CD4-positive, alpha-beta T cell treated with Interleukin-17A for 1 hour (primary cell): ENCODE data around the gene TRPV2.

Experiments
- DNase-seq: peaks from one replicate; pipeline ENCODE4 v3.0.0-alpha.2; 2020

TRPV2 gene

DNA sequence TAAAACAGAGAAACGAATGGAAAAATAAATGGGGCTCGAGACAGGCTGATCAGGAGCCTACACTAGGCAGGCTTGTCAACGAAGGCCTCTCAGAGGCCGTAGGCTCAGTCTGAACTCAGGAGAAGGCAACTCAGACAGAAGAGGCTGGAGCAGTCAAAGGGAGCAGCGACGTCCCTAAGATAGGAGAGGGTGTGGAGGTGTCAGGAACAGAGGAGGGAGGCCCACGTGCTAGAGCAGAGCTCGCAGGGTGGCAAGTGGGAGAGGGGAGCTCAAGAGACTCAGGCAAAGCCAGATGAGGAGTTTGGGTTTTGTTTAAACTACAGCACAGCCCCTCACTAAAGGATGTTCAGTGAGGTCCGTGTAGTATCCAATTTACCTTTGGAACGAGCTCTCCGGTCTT is 43.9 kb downstream of the TRPV2 start:
- no peak for DNase-seq

- no peak for DNase-seq
These were observed 44.6 kb downstream of the TRPV2 start for GRCh38 chr17:16459855-16460550.

GRCh38 chr17:16460796-16461605 is 45.6 kb downstream of the TRPV2 start:
- DNase-seq = no peak

DNA sequence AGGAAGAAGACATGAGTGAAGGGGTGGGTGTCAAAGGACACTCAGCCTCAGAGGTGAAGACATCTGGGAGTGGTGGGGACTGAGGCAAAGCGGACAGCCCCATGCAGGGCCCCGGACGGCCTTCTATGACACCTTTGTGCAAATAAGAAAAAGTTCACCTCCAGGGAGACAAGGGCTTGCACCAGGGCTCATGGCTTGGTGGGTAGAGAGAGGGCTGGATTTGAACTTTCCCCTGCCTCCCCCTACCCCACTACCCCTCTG is 46.2 kb downstream of the TRPV2 start:
- DNase-seq = no peak

DNA sequence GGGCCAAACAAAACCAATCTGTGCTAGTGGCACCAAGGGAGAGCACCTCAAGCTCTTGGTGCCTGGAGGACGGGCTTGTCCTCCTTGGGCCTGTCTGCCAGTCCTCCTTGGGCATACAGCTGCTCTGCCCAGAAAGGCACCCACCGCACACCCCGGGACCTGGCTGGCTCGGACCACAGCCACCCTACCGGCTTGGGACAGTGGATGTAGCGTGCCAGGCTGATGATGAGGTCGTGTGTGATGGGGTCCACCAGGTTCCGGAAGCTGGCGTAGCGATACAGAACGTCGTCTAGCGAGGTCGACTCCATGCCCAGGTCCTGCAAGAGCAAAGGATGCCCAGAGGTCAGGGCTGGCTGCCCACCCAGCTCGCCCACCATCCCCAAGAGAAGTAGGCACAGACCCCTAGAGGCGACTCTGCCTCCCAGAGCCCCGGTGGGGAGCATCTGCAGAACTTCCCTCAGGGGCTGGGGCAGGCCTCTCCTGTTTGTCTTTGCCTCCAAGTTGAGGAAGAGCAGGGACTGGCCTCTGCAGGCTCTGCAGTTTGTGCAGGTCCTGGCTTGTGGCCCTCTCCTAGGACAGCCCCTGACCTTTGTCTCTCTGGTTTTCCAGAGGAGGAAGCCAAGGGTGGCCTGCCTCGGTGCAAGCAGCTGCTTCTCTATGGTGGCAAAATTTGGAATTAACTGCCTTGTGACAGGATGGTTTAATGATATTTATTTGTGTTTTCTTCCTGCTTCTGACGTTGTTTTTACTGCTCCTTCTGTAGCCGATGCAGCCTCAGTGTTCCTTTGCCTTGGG is 46.9 kb downstream of the TRPV2 start:
- no peak for DNase-seq

DNA sequence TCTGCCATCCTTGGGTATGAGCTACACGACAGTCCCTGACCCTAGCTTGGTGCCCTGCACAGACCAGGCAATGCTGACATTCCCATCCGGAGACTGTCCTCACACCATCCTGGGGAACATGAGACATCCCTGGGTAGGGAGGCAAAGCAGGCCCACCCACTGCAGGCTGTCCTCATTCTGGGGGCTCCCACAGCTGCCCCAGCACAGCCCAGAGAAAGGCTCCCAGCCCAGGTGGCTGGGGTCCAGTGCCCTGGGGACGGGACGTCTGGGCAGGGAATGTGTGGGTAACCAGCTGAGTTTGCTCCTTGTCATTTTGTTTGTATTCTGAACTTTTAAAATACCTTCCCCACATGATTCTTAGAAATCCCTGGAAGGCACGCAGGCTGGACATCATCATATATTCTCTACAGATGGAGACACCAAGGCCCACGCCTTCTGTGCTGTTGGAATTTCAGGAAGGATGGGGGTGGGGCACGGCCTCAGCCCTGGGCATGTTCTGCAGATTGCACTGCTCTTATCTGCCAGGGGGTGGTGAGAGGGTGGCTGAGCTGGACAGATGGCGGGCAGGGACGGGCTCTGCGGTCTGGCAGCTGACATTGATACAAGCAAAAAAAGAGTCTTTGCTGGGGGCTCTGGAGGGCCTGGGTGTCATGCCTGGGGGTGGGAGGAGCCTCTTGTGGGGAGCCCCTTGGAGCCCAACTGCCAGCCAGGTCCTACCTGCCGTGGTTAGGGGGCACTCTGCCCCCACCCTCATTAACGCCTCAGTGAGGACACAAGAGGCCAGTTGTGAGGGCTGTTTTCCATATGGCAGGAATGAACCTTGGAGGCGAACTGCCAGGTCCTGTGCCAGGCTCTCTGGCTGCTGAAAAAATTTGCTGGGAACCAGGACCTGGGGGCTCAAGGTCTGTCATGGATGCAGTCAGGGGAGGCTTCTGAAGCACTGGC is 48.3 kb downstream of the TRPV2 start:
- DNase-seq = no peak

DNA sequence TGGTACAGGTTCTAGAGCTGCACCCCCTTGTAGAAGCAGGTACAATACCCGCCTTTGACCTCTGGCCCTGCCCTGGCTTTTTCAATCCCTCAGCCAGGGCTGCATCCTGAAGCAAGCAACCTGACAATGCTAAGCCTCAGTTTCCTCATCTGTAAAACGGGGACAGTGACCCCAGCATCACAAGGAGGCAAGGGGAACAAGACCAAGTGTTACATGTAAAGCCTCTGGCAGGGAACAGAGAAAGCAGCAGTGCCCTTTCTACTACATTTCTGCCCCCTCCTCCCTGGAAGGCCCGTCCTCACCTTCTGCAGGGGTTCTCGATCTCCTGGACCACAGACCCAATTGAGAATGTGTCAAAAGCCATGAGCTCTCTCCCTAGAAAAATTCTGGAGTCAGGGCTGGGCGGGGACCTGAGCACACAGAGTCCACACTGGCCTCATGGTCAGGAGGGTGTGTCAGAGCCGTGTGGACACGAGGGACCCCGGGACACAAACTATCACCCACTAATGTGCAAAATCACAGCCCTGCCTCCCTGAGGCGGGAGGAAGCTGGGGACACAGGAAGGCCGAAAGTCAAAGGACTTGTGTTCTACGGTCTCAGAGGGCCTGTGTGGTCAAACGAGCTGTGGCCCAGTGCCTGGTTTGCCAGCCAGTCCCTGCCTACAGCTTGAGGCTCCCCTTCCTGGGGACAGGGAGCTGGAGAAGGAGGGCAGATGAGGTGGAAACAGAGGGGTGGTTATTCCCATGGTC is 49.1 kb downstream of the TRPV2 start:
- no peak for DNase-seq

GRCh38 chr17:16465052-16465312 is 49.6 kb downstream of the TRPV2 start:
- DNase-seq = no peak

- DNase-seq = no peak
These were observed 50.5 kb downstream of the TRPV2 start for GRCh38 chr17:16465861-16466338.

DNA sequence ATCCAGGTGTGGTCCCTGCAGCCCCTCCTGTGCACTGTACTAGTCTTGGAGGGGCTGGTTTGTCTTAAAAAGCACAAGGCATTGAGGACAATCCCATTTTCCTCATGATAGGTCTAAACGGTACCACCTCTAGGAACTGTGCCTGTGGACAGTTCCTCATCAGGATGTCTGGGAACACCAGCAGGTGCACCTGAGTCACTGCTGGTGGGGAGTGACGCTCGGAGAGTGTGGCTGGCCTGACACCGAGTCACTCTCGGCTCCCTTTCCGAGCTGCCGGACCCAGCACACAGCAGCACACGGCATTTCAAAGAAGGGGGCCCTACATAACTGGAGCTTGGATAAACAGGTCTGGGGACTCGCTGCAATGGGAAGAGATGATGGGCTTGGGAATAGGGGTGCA is 51.0 kb downstream of the TRPV2 start:
- DNase-seq = no peak

- DNase-seq = no peak
These were observed 51.7 kb downstream of the TRPV2 start for GRCh38 chr17:16467044-16467443.

- no peak for DNase-seq
These were observed 52.5 kb downstream of the TRPV2 start for GRCh38 chr17:16467886-16468285.

DNA sequence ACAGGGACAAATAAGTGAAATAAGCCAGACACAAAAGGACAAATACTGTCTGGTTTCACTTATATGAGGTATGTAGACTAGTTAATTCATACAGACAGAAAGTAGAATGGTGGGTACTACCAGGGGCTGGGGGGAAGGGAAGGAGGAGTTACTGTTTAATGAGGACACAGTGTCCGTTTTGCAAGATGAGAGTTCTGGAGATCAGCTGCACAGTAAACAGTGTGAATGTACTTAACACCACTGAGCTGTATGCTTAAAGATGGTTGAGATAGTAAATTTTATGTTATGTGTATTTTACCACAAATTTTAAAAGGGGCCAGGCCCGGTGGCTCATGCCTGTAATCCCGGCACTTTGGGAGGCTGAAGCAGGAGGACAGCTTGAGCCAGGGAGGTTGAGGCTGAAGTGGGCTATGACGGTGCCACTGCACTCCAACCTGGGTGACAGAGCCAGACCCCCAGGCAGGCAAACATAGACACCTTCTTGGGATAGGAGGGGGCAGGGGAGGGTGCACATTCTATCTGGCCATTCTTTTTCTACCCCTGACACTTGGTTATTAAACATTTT is 53.1 kb downstream of the TRPV2 start:
- no peak for DNase-seq

DNA sequence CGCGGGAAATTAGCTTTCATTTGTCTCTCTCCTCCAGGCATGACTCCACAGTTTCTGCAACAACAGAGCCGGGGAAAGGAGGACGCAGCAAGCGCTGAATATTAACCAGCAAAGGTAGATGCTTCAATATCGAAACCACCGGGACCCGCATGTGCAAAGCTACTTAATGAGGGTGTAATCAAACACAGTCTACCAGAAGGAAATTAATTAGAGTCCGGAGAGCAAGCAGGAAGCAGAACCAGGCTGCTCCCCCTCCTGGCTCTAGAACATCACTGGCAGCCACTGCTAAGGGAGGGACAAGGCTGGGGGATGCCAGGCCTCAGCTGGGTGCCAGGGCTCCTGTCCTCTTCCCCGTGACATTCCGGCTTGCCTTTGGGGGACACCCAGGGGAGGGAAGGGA is 54.9 kb downstream of the TRPV2 start:
- DNase-seq = no peak

- DNase-seq = no peak
These were observed 55.9 kb downstream of the TRPV2 start for GRCh38 chr17:16471295-16471694.

GRCh38 chr17:16472539-16472938 is 57.2 kb downstream of the TRPV2 start:
- DNase-seq = no peak

DNA sequence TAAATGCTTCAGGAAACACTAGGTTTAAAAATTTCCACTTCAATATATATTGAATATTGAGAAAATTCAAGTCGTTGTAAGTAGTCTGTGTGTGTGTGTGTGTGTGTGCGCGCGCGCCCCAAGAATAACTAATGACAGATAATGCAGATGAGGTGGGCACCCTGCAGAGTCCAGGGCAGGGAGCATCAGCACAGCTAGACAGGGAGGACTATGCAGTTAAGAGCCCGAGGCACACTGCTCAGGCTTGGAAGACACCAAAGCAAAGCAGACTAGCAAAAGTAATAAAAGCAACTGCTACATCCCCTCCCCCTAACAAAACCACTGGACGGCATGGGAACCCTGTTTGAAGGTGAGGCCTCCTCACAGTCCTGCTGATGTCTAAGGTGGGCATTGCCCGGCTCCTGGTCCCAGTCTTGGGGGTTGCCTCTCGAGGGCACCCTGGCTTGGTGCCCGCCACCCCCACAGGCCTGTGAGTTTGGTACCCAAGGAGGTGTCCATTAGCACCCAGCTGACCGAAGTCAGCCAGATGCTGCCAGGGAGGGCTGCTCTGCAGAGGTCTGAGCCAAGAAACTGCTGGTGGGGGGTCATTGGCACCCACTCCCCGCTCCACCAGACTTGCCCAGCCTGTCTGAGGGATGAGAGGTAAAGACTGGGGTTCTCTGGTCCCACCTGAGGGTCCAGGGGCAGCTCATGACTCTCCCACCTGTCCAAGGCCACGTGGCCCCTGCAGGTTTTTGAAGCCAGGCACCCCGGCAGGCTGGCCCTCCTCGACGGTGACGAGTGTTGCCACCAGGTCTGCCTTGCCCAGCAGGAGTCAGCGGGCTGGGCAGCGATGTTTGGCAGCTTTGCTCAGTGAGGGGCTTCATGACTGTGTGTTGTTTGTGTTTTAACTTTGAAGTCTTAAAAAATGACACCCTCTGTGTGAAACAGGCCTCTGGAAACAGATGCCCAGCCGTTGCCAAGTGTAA is 58.0 kb downstream of the TRPV2 start:
- DNase-seq = no peak

DNA sequence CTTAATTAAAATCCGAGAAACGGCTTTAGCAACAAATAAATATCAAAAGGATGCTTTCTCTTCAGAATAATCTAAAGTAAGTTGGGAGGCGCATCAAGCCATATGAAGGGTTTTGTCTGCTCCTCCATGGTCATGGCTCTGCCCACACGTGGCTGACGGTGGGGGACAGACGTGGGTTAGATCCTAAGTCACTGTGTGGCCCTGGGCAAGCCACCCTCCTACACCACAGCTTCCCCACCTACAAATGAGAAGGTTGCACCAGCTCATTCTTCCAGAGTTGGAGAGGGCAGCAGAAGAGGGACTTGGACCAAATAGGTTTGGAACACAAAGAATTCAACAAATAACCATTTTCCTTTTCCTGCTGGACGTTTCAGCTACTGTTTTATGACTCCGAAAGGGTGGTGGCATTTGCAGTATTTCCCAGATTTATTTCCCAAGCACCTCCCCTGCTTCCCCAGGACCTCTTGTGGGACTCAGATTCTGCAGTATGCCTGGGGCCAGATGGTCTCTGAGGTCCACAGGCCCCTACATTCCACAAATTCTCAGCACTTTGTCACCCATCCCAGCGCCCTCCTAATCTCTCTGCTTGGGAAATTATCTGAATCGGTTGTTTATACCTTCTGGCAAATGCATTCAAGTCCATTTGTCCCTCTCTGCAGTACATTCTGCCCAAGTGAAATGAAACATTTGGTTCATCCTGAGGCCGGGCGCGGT is 58.8 kb downstream of the TRPV2 start:
- no peak for DNase-seq

DNA sequence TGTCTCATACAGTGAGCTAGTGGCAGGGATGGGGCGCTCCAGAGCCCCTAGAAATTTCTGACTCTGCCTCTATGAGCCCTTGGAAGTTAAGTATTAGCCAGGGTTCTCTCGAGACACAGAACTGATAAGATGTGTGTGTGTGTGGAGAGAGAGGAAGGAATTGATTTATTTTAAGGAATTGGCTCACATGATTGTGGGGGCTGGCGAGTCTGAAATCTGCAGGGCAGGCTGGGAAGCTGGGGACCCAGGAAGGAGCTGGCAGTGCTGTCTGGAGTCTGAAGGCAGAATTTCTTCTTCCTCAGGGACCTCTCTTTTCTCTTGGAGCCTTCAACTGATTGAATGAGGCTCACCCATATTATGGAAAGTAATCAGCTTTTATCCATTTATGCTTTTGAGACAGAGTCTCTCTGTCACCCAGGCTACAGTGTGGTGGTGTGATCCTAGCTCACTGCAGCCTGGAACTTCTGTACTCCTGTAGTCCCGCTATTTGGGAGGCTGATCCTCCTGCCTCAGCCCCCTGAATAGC is 59.9 kb downstream of the TRPV2 start:
- DNase-seq = no peak

DNA sequence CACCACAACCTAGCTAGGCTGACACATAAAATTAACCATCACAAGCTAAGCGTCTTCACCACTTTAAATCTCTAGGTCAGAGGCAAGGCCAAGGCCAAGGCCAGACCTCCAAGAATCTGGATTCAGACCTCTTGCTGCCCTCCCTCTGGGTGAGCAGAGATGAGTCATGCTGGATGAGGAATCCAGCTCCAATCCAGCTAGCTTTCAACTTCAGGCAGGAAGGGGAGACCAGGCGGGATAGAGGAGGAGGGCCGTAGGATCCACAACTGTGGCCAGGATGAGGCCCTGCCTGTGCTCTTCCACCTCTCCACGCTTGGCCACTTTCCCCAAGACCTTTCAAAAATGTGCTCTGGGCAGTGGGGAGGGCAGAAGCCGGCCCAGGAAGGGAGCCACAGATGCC is 61.9 kb downstream of the TRPV2 start:
- DNase-seq = no peak
